DOHH2 (cell line): ENCODE results near the gene ERRFI1.

Source experiments
- H3F3A ChIP-seq: fragments of 200-600 bp; sonication (generic), shearing (Covaris generic); 2 replicates; pipeline ENCODE4 v1.6.0; 2016; ENCODE audit warnings: antibody characterized with exemption, mild to moderate bottlenecking; ENCODE audit not compliant: control insufficient read depth, insufficient read depth
- H3K27ac ChIP-seq: fragments of 200-600 bp; sonication (generic); 2 replicates; pipeline ENCODE4 v1.5.1; 2014; ENCODE audit warnings: low read depth, mild to moderate bottlenecking, low read length, moderate library complexity
- H3K27me3 ChIP-seq: fragments of 200-600 bp; sonication (generic); 2 replicates; pipeline ENCODE4 v1.6.1; 2014; ENCODE audit warnings: mild to moderate bottlenecking, low read length, mixed read lengths; ENCODE audit not compliant: control insufficient read depth
- H3K36me3 ChIP-seq: fragments of 200-600 bp; sonication (generic); 2 replicates; pipeline ENCODE4 v1.6.1; 2014; ENCODE audit warnings: mild to moderate bottlenecking, low read length, moderate library complexity, mixed read lengths; ENCODE audit not compliant: control insufficient read depth
- H3K4me1 ChIP-seq: fragments of 200-600 bp; sonication (generic); 2 replicates; pipeline ENCODE4 v1.6.1; 2014; ENCODE audit warnings: mild to moderate bottlenecking, low read length, mixed read lengths; ENCODE audit not compliant: control insufficient read depth
- H3K4me2 ChIP-seq: fragments of 200-600 bp; sonication (generic); 2 replicates; pipeline ENCODE4 v1.6.0; 2014; ENCODE audit warnings: mild to moderate bottlenecking, low read length, moderate library complexity
- H3K4me3 ChIP-seq: fragments of 200-600 bp; sonication (generic); 2 replicates; pipeline ENCODE4 v1.5.1; 2014; ENCODE audit warnings: mild to moderate bottlenecking, low read length, mixed read lengths
- H3K79me2 ChIP-seq: fragments of 200-600 bp; sonication (generic); 2 replicates; pipeline ENCODE4 v1.6.1; 2014; ENCODE audit warnings: mild to moderate bottlenecking, low read length, mixed read lengths; ENCODE audit not compliant: control insufficient read depth
- H3K9me2 ChIP-seq: fragments of 200-600 bp; sonication (generic); replicated peaks from 2 replicates; pipeline ENCODE4 v1.6.1; 2014; ENCODE audit warnings: mild to moderate bottlenecking, low read length, mixed read lengths; ENCODE audit not compliant: control insufficient read depth
- H3K9me3 ChIP-seq: fragments of 200-600 bp; sonication (generic); 2 replicates; pipeline ENCODE4 v1.6.1; 2014; ENCODE audit warnings: antibody characterized with exemption, low read length, mixed read lengths; ENCODE audit not compliant: control insufficient read depth, insufficient read depth
- H4K20me1 ChIP-seq: fragments of 200-600 bp; sonication (generic); 2 replicates; pipeline ENCODE4 v1.6.0; 2014; ENCODE audit warnings: low read depth, mild to moderate bottlenecking, antibody characterized with exemption, low read length, moderate library complexity; ENCODE audit not compliant: control insufficient read depth, insufficient read depth
- CTCF ChIP-seq: fragments of 200-600 bp; sonication (generic); IDR thresholded peaks from one replicate; pipeline ENCODE4 v1.5.1; 2014; ENCODE audit warnings: antibody characterized with exemption, mild to moderate bottlenecking, low read depth, low read length; ENCODE audit not compliant: poor library complexity, severe bottlenecking
- EZH2phosphoT487 ChIP-seq: fragments of 200-600 bp; sonication (generic); IDR thresholded peaks from 2 replicates; pipeline ENCODE4 v1.6.1; 2017; ENCODE audit warnings: borderline replicate concordance, mild to moderate bottlenecking, antibody characterized with exemption, low read length, moderate library complexity, mixed read lengths

The ERRFI1 gene, protein sequence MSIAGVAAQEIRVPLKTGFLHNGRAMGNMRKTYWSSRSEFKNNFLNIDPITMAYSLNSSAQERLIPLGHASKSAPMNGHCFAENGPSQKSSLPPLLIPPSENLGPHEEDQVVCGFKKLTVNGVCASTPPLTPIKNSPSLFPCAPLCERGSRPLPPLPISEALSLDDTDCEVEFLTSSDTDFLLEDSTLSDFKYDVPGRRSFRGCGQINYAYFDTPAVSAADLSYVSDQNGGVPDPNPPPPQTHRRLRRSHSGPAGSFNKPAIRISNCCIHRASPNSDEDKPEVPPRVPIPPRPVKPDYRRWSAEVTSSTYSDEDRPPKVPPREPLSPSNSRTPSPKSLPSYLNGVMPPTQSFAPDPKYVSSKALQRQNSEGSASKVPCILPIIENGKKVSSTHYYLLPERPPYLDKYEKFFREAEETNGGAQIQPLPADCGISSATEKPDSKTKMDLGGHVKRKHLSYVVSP

GRCh38 chr1:8026153-8026975 lies at the start of gene ERRFI1:
TSS of gene ERRFI1 (minus strand) at chr1:8026309. CDS start at chr1:8015619, 10,690 bp downstream.
- H3K9me3 ChIP-seq: no peaks in the 10 kb centered on the region
- peaks cover 5% of the 10 kb centered on the region for H3K4me1 ChIP-seq
- H3K4me2 ChIP-seq: peak within 1 kb of the TSS; percentile 61
- no peaks in the 10 kb centered on the region for H3K36me3 ChIP-seq
- H3K4me3 ChIP-seq: peak within 1 kb of the TSS; percentile 61
- TF ChIP-seq EZH2phosphoT487: no peak
- no peak for TF ChIP-seq CTCF
- H3K27me3 ChIP-seq: peaks cover 43% of the 10 kb centered on the region
- H3F3A ChIP-seq: no peaks in the 10 kb centered on the region
- H3K27ac ChIP-seq: no peak within 1 kb of the TSS
- H3K9me2 ChIP-seq: no peaks in the 10 kb centered on the region
- no peaks in the 10 kb centered on the region for H3K79me2 ChIP-seq
- H4K20me1 ChIP-seq: no peaks in the 10 kb centered on the region

DNA sequence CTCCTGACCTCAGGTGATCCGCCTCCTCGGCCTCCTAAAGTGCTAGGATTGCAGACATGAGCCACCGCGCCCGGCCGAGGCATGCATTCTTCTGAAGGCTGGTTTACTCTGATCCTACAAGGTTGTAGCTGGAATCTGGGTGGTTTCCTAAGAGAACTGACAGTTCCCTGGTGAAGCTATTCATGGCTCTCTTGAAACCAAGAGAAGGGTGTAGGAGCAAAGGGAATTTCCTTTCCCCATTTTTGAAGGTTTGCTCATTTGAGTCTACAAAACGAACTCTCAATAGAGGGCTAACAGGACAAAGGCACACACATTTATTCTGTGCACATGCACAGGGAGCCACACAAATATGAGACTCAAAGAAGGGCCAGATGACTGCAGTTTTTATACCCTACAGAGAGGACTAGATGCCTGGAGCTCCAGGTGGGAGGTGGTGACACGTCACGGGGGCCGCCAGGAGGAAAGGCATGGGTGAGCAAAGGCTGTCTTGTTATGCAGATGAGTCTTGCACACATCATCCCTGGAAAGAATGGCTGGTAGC lies 49.5 kb upstream of the ERRFI1 start:
- H3K4me3 ChIP-seq: no peak overlapping the region
- no peaks in the 10 kb centered on the region for H3K36me3 ChIP-seq
- TF ChIP-seq CTCF: no peak
- no peak for TF ChIP-seq EZH2phosphoT487
- no peaks in the 10 kb centered on the region for H3K9me3 ChIP-seq
- no peaks in the 10 kb centered on the region for H3F3A ChIP-seq
- H3K27ac ChIP-seq: no peak overlapping the region
- no peaks in the 10 kb centered on the region for H3K4me1 ChIP-seq
- no peak overlapping the region for H3K4me2 ChIP-seq
- no peaks in the 10 kb centered on the region for H3K79me2 ChIP-seq
- H4K20me1 ChIP-seq: no peaks in the 10 kb centered on the region
- H3K9me2 ChIP-seq: no peaks in the 10 kb centered on the region
- H3K27me3 ChIP-seq: no peaks in the 10 kb centered on the region

DNA sequence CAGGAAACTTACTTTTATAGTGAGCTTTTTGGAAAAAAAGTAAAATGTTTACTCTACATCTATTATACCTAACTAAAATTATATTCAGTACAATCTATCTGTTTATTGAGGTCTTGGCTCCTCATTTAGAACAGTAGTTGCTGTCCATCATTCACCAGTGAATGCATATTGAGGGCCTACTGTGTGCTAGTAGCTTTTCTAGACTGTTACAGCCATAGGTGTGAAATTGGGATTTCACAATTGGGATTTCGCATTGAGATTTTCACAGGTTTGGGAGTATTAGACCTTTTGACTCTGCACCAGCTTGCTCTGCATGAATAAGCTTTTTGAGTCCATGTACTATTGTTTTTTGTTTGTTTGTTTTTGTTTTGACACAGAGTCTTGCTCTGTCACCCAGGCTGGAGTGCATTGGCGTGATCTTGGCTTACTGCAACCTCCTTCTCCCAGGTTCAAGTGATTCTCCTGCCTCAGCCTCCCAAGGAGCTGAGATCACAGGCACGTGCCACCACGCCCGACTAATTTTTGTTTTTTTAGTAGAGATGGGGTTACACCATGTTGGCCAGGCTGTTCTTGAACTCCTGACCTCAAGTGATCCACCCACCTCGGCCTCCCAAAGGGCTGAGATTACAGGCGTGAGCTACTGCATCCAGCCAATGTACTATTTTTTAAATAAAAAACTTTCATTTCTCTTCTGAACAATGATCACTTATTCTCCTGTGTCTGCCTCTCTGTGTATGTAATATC lies 47.2 kb upstream of the ERRFI1 start:
- no peaks in the 10 kb centered on the region for H3K27me3 ChIP-seq
- no peaks in the 10 kb centered on the region for H3K79me2 ChIP-seq
- no peaks in the 10 kb centered on the region for H3K9me2 ChIP-seq
- H3K4me1 ChIP-seq: no peaks in the 10 kb centered on the region
- H3K4me3 ChIP-seq: no peak overlapping the region
- H3K4me2 ChIP-seq: no peak overlapping the region
- no peaks in the 10 kb centered on the region for H4K20me1 ChIP-seq
- H3K9me3 ChIP-seq: no peaks in the 10 kb centered on the region
- H3F3A ChIP-seq: no peaks in the 10 kb centered on the region
- H3K36me3 ChIP-seq: no peaks in the 10 kb centered on the region
- H3K27ac ChIP-seq: no peak overlapping the region
- TF ChIP-seq EZH2phosphoT487: no peak
- no peak for TF ChIP-seq CTCF
